GM21447 (cell line): ENCODE results near the gene ZNF473.
"Not testable (repeated sequence)": the region's sequence is repeated elsewhere in the genome, so short reads cannot be mapped to it uniquely, and the experiment has no call there.

ENCODE experiments used
- ATAC-seq: cut with Tn5 transposase; IDR thresholded peaks from one replicate; pipeline ENCODE4 v1.9.1; 2021; ENCODE audit not compliant: unreplicated experiment

ZNF473 gene

GRCh38 chr19:50097884-50098283 is 72.1 kb downstream of the ZNF473 start:
- ATAC-seq: not testable (repeated sequence)

- not testable (repeated sequence) for ATAC-seq
Measured at GRCh38 chr19:50098892-50099291, 73.1 kb downstream of the ZNF473 start.

GRCh38 chr19:50099696-50100095 is 73.9 kb downstream of the ZNF473 start:
- not testable (repeated sequence) for ATAC-seq

GRCh38 chr19:50100946-50101345 is 75.1 kb downstream of the ZNF473 start:
- ATAC-seq: not testable (repeated sequence)
